HG03457 (cell line): Measurements from ENCODE around the gene MREG.

Source experiments
- ATAC-seq: cut with Tn5 transposase; IDR thresholded peaks from one replicate; pipeline ENCODE4 v1.9.1; 2021; ENCODE audit warnings: moderate number of reproducible peaks; ENCODE audit not compliant: unreplicated experiment

The MREG gene

GRCh38 chr2:215920244-215921100 lies 92.9 kb downstream of the MREG start:
- ATAC-seq, result peak; percentile 50

GRCh38 chr2:215919624-215920243 lies 93.6 kb downstream of the MREG start:
- ATAC-seq, result no peak

- ATAC-seq, result no peak
Observed at GRCh38 chr2:215918901-215919599, 94.3 kb downstream of the MREG start.

- ATAC-seq, result peak; percentile 64
Observed at GRCh38 chr2:215917953-215918620, 95.3 kb downstream of the MREG start.

- no peak for ATAC-seq
Observed at GRCh38 chr2:215915441-215915840, 97.9 kb downstream of the MREG start.

GRCh38 chr2:215914777-215915165 lies 98.6 kb downstream of the MREG start:
- no peak for ATAC-seq

GRCh38 chr2:215914054-215914776 lies 99.1 kb downstream of the MREG start:
- no peak for ATAC-seq

- ATAC-seq, result no peak
Observed at GRCh38 chr2:215912299-215912842, 101.0 kb downstream of the MREG start.

GRCh38 chr2:215911301-215912085 lies 101.9 kb downstream of the MREG start:
- no peak for ATAC-seq

- ATAC-seq, result no peak
Observed at GRCh38 chr2:215910180-215910579, 103.2 kb downstream of the MREG start.

- ATAC-seq, result no peak
Observed at GRCh38 chr2:215907147-215907546, 106.2 kb downstream of the MREG start.

- ATAC-seq, result no peak
Observed at GRCh38 chr2:215906458-215906857, 106.9 kb downstream of the MREG start.

GRCh38 chr2:215905691-215906090 lies 107.7 kb downstream of the MREG start:
- ATAC-seq, result no peak

GRCh38 chr2:215904101-215904500 lies 109.2 kb downstream of the MREG start:
- no peak for ATAC-seq

GRCh38 chr2:215903203-215903602 lies 110.1 kb downstream of the MREG start:
- no peak for ATAC-seq

- ATAC-seq, result no peak
Observed at GRCh38 chr2:215901796-215902195, 111.6 kb downstream of the MREG start.

- ATAC-seq, result peak; percentile 81
Observed at GRCh38 chr2:215900843-215901242, 112.5 kb downstream of the MREG start.

- no peak for ATAC-seq
Observed at GRCh38 chr2:215900203-215900611, 113.1 kb downstream of the MREG start.
